Fibroblast of lung (primary cell): ENCODE measurements around the gene MAPK8IP3. TPM values are rescaled to one million over a fixed set of nuclear protein-coding genes. Genes with fewer than 3 reads are reported as not detected.

Source experiments
- DNase-seq, 2 donors: peaks; one replicate each; pipeline versions ENCODE4 v3.0.0 to v3.0.0-alpha.2; 2010; ENCODE audit warnings: low read depth in 2 of 2
- H2AFZ ChIP-seq: 2 replicates; pipeline ENCODE4 v1.5.1; 2012; ENCODE audit warnings: low read length, control low read depth, inconsistent platforms
- H3K27ac ChIP-seq: 2 replicates; pipeline ENCODE4 v1.5.1; 2011; ENCODE audit warnings: low read length, control low read depth; ENCODE audit not compliant: insufficient read depth
- H3K27me3 ChIP-seq: 2 replicates; pipeline ENCODE4 v1.5.1; 2011; ENCODE audit warnings: mild to moderate bottlenecking, low read length; ENCODE audit not compliant: control insufficient read depth, insufficient read depth
- H3K36me3 ChIP-seq: 2 replicates; pipeline ENCODE4 v1.5.1; 2011; ENCODE audit warnings: low read length; ENCODE audit not compliant: control insufficient read depth, insufficient read depth
- H3K4me1 ChIP-seq: 2 replicates; pipeline ENCODE4 v1.5.1; 2011; ENCODE audit warnings: low read length; ENCODE audit not compliant: control insufficient read depth, insufficient read depth; ENCODE audit errors: extremely low read depth
- H3K4me2 ChIP-seq: 2 replicates; pipeline ENCODE4 v1.5.1; 2011; ENCODE audit warnings: low read length, control low read depth; ENCODE audit not compliant: insufficient read depth; ENCODE audit errors: extremely low read depth
- H3K4me3 ChIP-seq, 4 experiments: fragments of 200-600 bp in 1 of 4; sonication (generic) in 1 of 4; replicated peaks in 1 of 4; 2 replicates each; pipeline ENCODE4 v1.5.1; 2011 to 2016; ENCODE audit warnings: low read length in 4 of 4, low read depth in 3 of 4, mild to moderate bottlenecking in 3 of 4, control low read depth in 2 of 4, inconsistent platforms in 1 of 4, mixed read lengths in 1 of 4; ENCODE audit not compliant: insufficient read depth in 1 of 4; ENCODE audit errors: control extremely low read depth in 1 of 4
- H3K79me2 ChIP-seq: 2 replicates; pipeline ENCODE4 v1.5.1; 2012; ENCODE audit warnings: mild to moderate bottlenecking, low read length, inconsistent platforms; ENCODE audit not compliant: control insufficient read depth, insufficient read depth
- H3K9ac ChIP-seq: 2 replicates; pipeline ENCODE4 v1.5.1; 2011; ENCODE audit warnings: mild to moderate bottlenecking, low read length, control low read depth; ENCODE audit not compliant: insufficient read depth
- H3K9me3 ChIP-seq: 2 replicates; pipeline ENCODE4 v1.5.1; 2012; ENCODE audit warnings: low read depth, low read length; ENCODE audit not compliant: control insufficient read depth, insufficient read depth
- H4K20me1 ChIP-seq: 2 replicates; pipeline ENCODE4 v1.5.1; 2011; ENCODE audit warnings: low read length; ENCODE audit not compliant: control insufficient read depth, insufficient read depth; ENCODE audit errors: extremely low read depth
- CTCF ChIP-seq, 2 donors: IDR thresholded peaks in 1 of 2; conservative IDR thresholded peaks in 1 of 2; 1 replicate in 1 of 2; 2 replicates in 1 of 2; pipeline ENCODE4 v1.5.1; 2011 to 2012; ENCODE audit warnings: low read length in 2 of 2, control low read depth in 1 of 2, inconsistent platforms in 1 of 2, low read depth in 1 of 2, mild to moderate bottlenecking in 1 of 2
- EZH2 ChIP-seq: IDR thresholded peaks from 2 replicates; pipeline ENCODE4 v1.5.1; 2012; ENCODE audit warnings: low read length, control low read depth, mild to moderate bottlenecking; ENCODE audit errors: missing control alignments
- polyA plus RNA-seq, 2 donors: library from polyadenylated mRNA; depleted of rRNA in 1 of 2; stranded (reverse) in 1 of 2; unstranded in 1 of 2; fragments of >200 nt; gene quantifications; 2 replicates each; pipeline ENCODE4 v1.2.1, GENCODE V29; 2011 to 2012; ENCODE audit warnings: missing spikeins in 1 of 2
- total RNA-seq: library from RNA; depleted of rRNA; stranded (reverse); fragments of >200 nt; gene quantifications from 2 replicates; pipeline ENCODE4 v1.2.1, GENCODE V29; 2014

The MAPK8IP3 gene
- total and polyA plus RNA-seq, 2 donors (not counting 1 experiment from before 2014, with no cell fraction given) = 9.4 to 36.3 TPM

GRCh38 chr16:1762879-1763520 is 57.0 kb downstream of the MAPK8IP3 start:
- no peak overlapping the region for H3K4me2 ChIP-seq
- H3K9me3 ChIP-seq = no peaks in the 10 kb centered on the region
- TF ChIP-seq EZH2 (no peak), CTCF (conservative IDR thresholded peaks at IDR 0.05 in 1 of 2, IDR thresholded peaks at IDR 0.05 in 1 of 2; ENCODE audit: low read depth in 1 of 2, low read length in 2 of 2) (no peak)
- no peak overlapping the region for H3K4me3 ChIP-seq
- H3K9ac ChIP-seq = no peak overlapping the region
- no peak overlapping the region for H3K27ac ChIP-seq
- no peak overlapping the region for H2AFZ ChIP-seq
- H3K36me3 ChIP-seq = peaks cover 44% of the 10 kb centered on the region
- no peaks in the 10 kb centered on the region for H3K79me2 ChIP-seq
- H3K4me1 ChIP-seq = no peaks in the 10 kb centered on the region
- H3K27me3 ChIP-seq = no peaks in the 10 kb centered on the region
- DNase-seq = no peak
- H4K20me1 ChIP-seq = no peaks in the 10 kb centered on the region

GRCh38 chr16:1763521-1764511 is 57.8 kb downstream of the MAPK8IP3 start:
- Histone ChIP-seq H3K79me2 (no peaks in the 10 kb centered on the region), H2AFZ (no peak overlapping the region), H3K27me3 (no peaks in the 10 kb centered on the region), H3K36me3 (peaks cover 51% of the 10 kb centered on the region), H3K9me3 (no peaks in the 10 kb centered on the region), H3K9ac (no peak overlapping the region), H3K4me1 (no peaks in the 10 kb centered on the region), H3K4me3 (no peak overlapping the region), H3K27ac (no peak overlapping the region), H4K20me1 (no peaks in the 10 kb centered on the region), H3K4me2 (no peak overlapping the region)
- TF ChIP-seq EZH2 (no peak), CTCF (conservative IDR thresholded peaks at IDR 0.05 in 1 of 2, IDR thresholded peaks at IDR 0.05 in 1 of 2; ENCODE audit: low read depth in 1 of 2, low read length in 2 of 2) (peak in 1 of 2 donors; percentile 34)
- DNase-seq = peak; percentile 25 to 35

- H3K4me3 ChIP-seq = no peak overlapping the region
- H3K9ac ChIP-seq = no peak overlapping the region
- TF ChIP-seq EZH2 = no peak
- TF ChIP-seq CTCF (conservative IDR thresholded peaks at IDR 0.05 in 1 of 2, IDR thresholded peaks at IDR 0.05 in 1 of 2; ENCODE audit: low read depth in 1 of 2, low read length in 2 of 2) = no peak
- H3K4me1 ChIP-seq = no peaks in the 10 kb centered on the region
- no peak for DNase-seq
- H3K27ac ChIP-seq = no peak overlapping the region
- no peak overlapping the region for H2AFZ ChIP-seq
- H4K20me1 ChIP-seq = no peaks in the 10 kb centered on the region
- H3K4me2 ChIP-seq = no peak overlapping the region
- H3K9me3 ChIP-seq = no peaks in the 10 kb centered on the region
- H3K36me3 ChIP-seq = peaks cover 57% of the 10 kb centered on the region
- H3K27me3 ChIP-seq = no peaks in the 10 kb centered on the region
- H3K79me2 ChIP-seq = no peaks in the 10 kb centered on the region
These were observed 59.0 kb downstream of the MAPK8IP3 start for GRCh38 chr16:1764971-1765370.
